Keratinocyte (primary cell): Measurements from ENCODE around the gene VIPR2. TPM values are rescaled to one million over a fixed set of nuclear protein-coding genes. Genes with fewer than 3 reads are reported as not detected.

Experiments
- DNase-seq: peaks from one replicate; pipeline ENCODE4 v3.0.0-alpha.2; 2011; ENCODE audit warnings: low read depth, missing footprints, low spot score
- FAIRE-seq: peaks from 2 replicates; lab custom pipeline; 2011; peaks lifted over from hg19 to GRCh38; lab: Jason Lieb, UNC
- H2AFZ ChIP-seq: 2 replicates; pipeline ENCODE4 v1.6.0; 2012; ENCODE audit warnings: low read length, control low read depth, inconsistent platforms; ENCODE audit not compliant: control insufficient read depth
- H3K27ac ChIP-seq: 2 replicates; pipeline ENCODE4 v1.5.1; 2011; ENCODE audit warnings: low read length; ENCODE audit not compliant: control insufficient read depth, insufficient read depth
- H3K27me3 ChIP-seq: 3 replicates; pipeline ENCODE4 v1.6.0; 2011; ENCODE audit warnings: low read length; ENCODE audit not compliant: control insufficient read depth, insufficient read depth; ENCODE audit errors: extremely low read depth
- H3K36me3 ChIP-seq, 2 experiments: 2 replicates in 1 of 2; 3 replicates in 1 of 2; pipeline ENCODE4 v1.5.1; 2011; ENCODE audit warnings: low read length in 2 of 2, mild to moderate bottlenecking in 1 of 2; ENCODE audit not compliant: control insufficient read depth in 2 of 2, insufficient read depth in 2 of 2; ENCODE audit errors: extremely low read depth in 1 of 2
- H3K4me1 ChIP-seq: 3 replicates; pipeline ENCODE4 v1.5.1; 2011; ENCODE audit warnings: low read length; ENCODE audit not compliant: control insufficient read depth, insufficient read depth; ENCODE audit errors: extremely low read depth
- H3K4me2 ChIP-seq: 3 replicates; pipeline ENCODE4 v1.6.0; 2011; ENCODE audit warnings: low read depth, low read length; ENCODE audit not compliant: control insufficient read depth, insufficient read depth; ENCODE audit errors: extremely low read depth
- H3K4me3 ChIP-seq, 3 experiments: fragments of 200-600 bp in 1 of 3; sonication (generic) in 1 of 3; 2 replicates in 2 of 3; 3 replicates in 1 of 3; pipeline ENCODE4 v1.5.1; 2011 to 2016; ENCODE audit warnings: low read length in 3 of 3, mild to moderate bottlenecking in 3 of 3, control low read depth in 2 of 3, inconsistent platforms in 1 of 3, low read depth in 1 of 3, mixed read lengths in 1 of 3, mixed run types in 1 of 3, moderate library complexity in 1 of 3; ENCODE audit not compliant: control insufficient read depth in 2 of 3, insufficient read depth in 2 of 3; ENCODE audit errors: extremely low read depth in 1 of 3
- H3K79me2 ChIP-seq: 2 replicates; pipeline ENCODE4 v1.6.0; 2012; ENCODE audit warnings: low read length; ENCODE audit not compliant: control insufficient read depth, insufficient read depth
- H3K9ac ChIP-seq: 3 replicates; pipeline ENCODE4 v1.6.0; 2011; ENCODE audit warnings: low read length; ENCODE audit not compliant: control insufficient read depth, insufficient read depth; ENCODE audit errors: extremely low read depth
- H3K9me1 ChIP-seq: 3 replicates; pipeline ENCODE4 v1.6.0; 2011; ENCODE audit warnings: low read length; ENCODE audit not compliant: control insufficient read depth, insufficient read depth; ENCODE audit errors: extremely low read depth
- H3K9me3 ChIP-seq: 2 replicates; pipeline ENCODE4 v1.5.1; 2012; ENCODE audit warnings: low read depth, low read length; ENCODE audit not compliant: control insufficient read depth
- H4K20me1 ChIP-seq: 3 replicates; pipeline ENCODE4 v1.6.0; 2011; ENCODE audit warnings: low read length; ENCODE audit not compliant: control insufficient read depth, insufficient read depth; ENCODE audit errors: extremely low read depth
- CTCF ChIP-seq, 3 experiments: IDR thresholded peaks in 1 of 3; conservative IDR thresholded peaks in 1 of 3; optimal IDR thresholded peaks in 1 of 3; 2 replicates in 2 of 3; 3 replicates in 1 of 3; pipeline versions ENCODE3 to v1.5.1; 2011; ENCODE audit warnings: low read length in 3 of 3, mild to moderate bottlenecking in 3 of 3, moderate library complexity in 2 of 3, control low read depth in 1 of 3, inconsistent platforms in 1 of 3; ENCODE audit not compliant: insufficient read depth in 2 of 3; ENCODE audit errors: extremely low read depth in 1 of 3
- EZH2 ChIP-seq: IDR thresholded peaks from one replicate; pipeline ENCODE4 v1.6.1; 2012; ENCODE audit warnings: inconsistent platforms, mild to moderate bottlenecking, low read length, moderate library complexity
- dilution Hi-C: fragments of 300-500 bp; cut with MboI; formaldehyde crosslinking; loops from one replicate; pipeline ENCODE4 v1.7.0; 2020; ENCODE audit warnings: low sequenced_read_pairs; ENCODE audit not compliant: extremely low pct_ligation_motif_present
- polyA plus RNA-seq, 5 experiments: library from polyadenylated mRNA; depleted of rRNA in 3 of 5; stranded (reverse) in 3 of 5; stranded (forward) in 1 of 5; unstranded in 1 of 5; fragments of >200 nt; gene quantifications; 1 replicate in 1 of 5; 2 replicates in 3 of 5; 3 replicates in 1 of 5; pipeline versions ENCODE4 v1.2.1 to v1.2.3, GENCODE V29; 2011 to 2012; ENCODE audit warnings: missing spikeins in 2 of 5, low read depth in 1 of 5, low replicate concordance in 1 of 5

VIPR2 gene
- polyA plus RNA-seq, 1 donor (not counting 4 experiments of a cell fraction or from before 2014, with no cell fraction given): not detected

- no peak overlapping the region for H3K4me2 ChIP-seq
- FAIRE-seq (no peak), DNase-seq (no peak)
- no peak overlapping the region for H2AFZ ChIP-seq
- H3K4me3 ChIP-seq: no peak overlapping the region
- H3K36me3 ChIP-seq: no peaks in the 10 kb centered on the region
- H3K27ac ChIP-seq: no peak overlapping the region
- dilution Hi-C loops: no loop called here
- no peaks in the 10 kb centered on the region for H3K4me1 ChIP-seq
- H3K9me1 ChIP-seq: no peaks in the 10 kb centered on the region
- H4K20me1 ChIP-seq: no peaks in the 10 kb centered on the region
- no peaks in the 10 kb centered on the region for H3K27me3 ChIP-seq
- no peaks in the 10 kb centered on the region for H3K79me2 ChIP-seq
- no peaks in the 10 kb centered on the region for H3K9me3 ChIP-seq
- H3K9ac ChIP-seq: no peak overlapping the region
- TF ChIP-seq EZH2 (no peak), CTCF (optimal IDR thresholded peaks at IDR 0.05 in 1 of 3, IDR thresholded peaks at IDR 0.05 in 1 of 3, conservative IDR thresholded peaks at IDR 0.05 in 1 of 3; ENCODE audit: extremely low read depth in 1 of 3, insufficient read depth in 2 of 3, low read length in 3 of 3) (no peak)
Observed at GRCh38 chr7:159042103-159042502, 102.6 kb downstream of the VIPR2 start.

- Histone ChIP-seq H3K9me3 (no peaks in the 10 kb centered on the region), H3K36me3 (no peaks in the 10 kb centered on the region), H3K9ac (no peak overlapping the region), H3K27ac (no peak overlapping the region), H4K20me1 (no peaks in the 10 kb centered on the region), H3K9me1 (no peaks in the 10 kb centered on the region), H3K4me2 (no peak overlapping the region), H3K4me1 (no peaks in the 10 kb centered on the region), H2AFZ (no peak overlapping the region), H3K79me2 (no peaks in the 10 kb centered on the region), H3K27me3 (no peaks in the 10 kb centered on the region), H3K4me3 (no peak overlapping the region)
- no peak for DNase-seq
- FAIRE-seq: no peak
- dilution Hi-C loops: no loop called here
- TF ChIP-seq CTCF (optimal IDR thresholded peaks at IDR 0.05 in 1 of 3, IDR thresholded peaks at IDR 0.05 in 1 of 3, conservative IDR thresholded peaks at IDR 0.05 in 1 of 3; ENCODE audit: extremely low read depth in 1 of 3, insufficient read depth in 2 of 3, low read length in 3 of 3) (no peak), EZH2 (no peak)
Observed at GRCh38 chr7:159040912-159041711, 103.6 kb downstream of the VIPR2 start.
